OCI-LY7 (cell line): ENCODE results near the gene SYS1.

Source experiments
- CTCF ChIP-seq: fragments of 200-600 bp; sonication (generic); conservative IDR thresholded peaks from 2 replicates; pipeline ENCODE4 v1.5.1; 2014; ENCODE audit warnings: mild to moderate bottlenecking, antibody characterized with exemption, low read length, moderate library complexity, mixed read lengths
- EZH2phosphoT487 ChIP-seq: fragments of 200-600 bp; sonication (generic); IDR thresholded peaks from 2 replicates; pipeline ENCODE4 v1.6.1; 2018; ENCODE audit warnings: low read depth, borderline replicate concordance, mild to moderate bottlenecking, mixed run types, antibody characterized with exemption, low read length, moderate library complexity, mixed read lengths

GRCh38 chr20:45342855-45343531 is 20.0 kb upstream of the SYS1 start:
- no peak for TF ChIP-seq EZH2phosphoT487
- TF ChIP-seq CTCF: no peak
